ENCODE data around the gene ZSCAN21.
A peak's percentile ranks its signal among the peaks of the same experiment; 100 is the strongest.

Gene ZSCAN21

GRCh38 chr7:100075418-100075817 is 25.8 kb downstream of the ZSCAN21 start:
- no peak for DNase-seq (ENCODE audit: low read depth in 1 of 2, low spot score in 1 of 2)

GRCh38 chr7:100077205-100077604 is 27.6 kb downstream of the ZSCAN21 start:
- no peak for DNase-seq (ENCODE audit: low read depth in 1 of 2, low spot score in 1 of 2)

GRCh38 chr7:100079024-100079560 is 29.5 kb downstream of the ZSCAN21 start:
- DNase-seq (ENCODE audit: low read depth in 1 of 2, low spot score in 1 of 2), result no peak

- no peak for DNase-seq (ENCODE audit: low read depth in 1 of 2, low spot score in 1 of 2)
Measured at GRCh38 chr7:100080907-100081534, 31.4 kb downstream of the ZSCAN21 start.

- peak; percentile 93 to 98 for DNase-seq (ENCODE audit: low read depth in 1 of 2, low spot score in 1 of 2)
Measured at GRCh38 chr7:100081535-100082102, 32.0 kb downstream of the ZSCAN21 start, which contains the start of gene ZNF3. Gene ZNF3, minus strand, starts transcription at chr7:100081723. Its CDS starts 4,366 bp downstream, at chr7:100077357.

GRCh38 chr7:100082978-100083377 is 33.4 kb downstream of the ZSCAN21 start:
- DNase-seq (ENCODE audit: low read depth in 1 of 2, low spot score in 1 of 2), result no peak

GRCh38 chr7:100085515-100085914 is 35.9 kb downstream of the ZSCAN21 start:
- DNase-seq (ENCODE audit: low read depth in 1 of 2, low spot score in 1 of 2), result no peak

GRCh38 chr7:100087055-100087750 is 37.6 kb downstream of the ZSCAN21 start:
- DNase-seq (ENCODE audit: low read depth in 1 of 2, low spot score in 1 of 2), result no peak

GRCh38 chr7:100088095-100088620 is 38.6 kb downstream of the ZSCAN21 start:
- DNase-seq (ENCODE audit: low read depth in 1 of 2, low spot score in 1 of 2), result no peak

GRCh38 chr7:100088621-100089457 is 39.3 kb downstream of the ZSCAN21 start, which contains the start of gene COPS6:
Gene COPS6, plus strand, starts transcription at chr7:100088969. Its CDS starts 22 bp downstream, at chr7:100088991.
- peak; percentile 74 to 82 for DNase-seq (ENCODE audit: low read depth in 1 of 2, low spot score in 1 of 2)

GRCh38 chr7:100089458-100090196 is 40.1 kb downstream of the ZSCAN21 start:
- no peak for DNase-seq (ENCODE audit: low read depth in 1 of 2, low spot score in 1 of 2)

- DNase-seq (ENCODE audit: low read depth in 1 of 2, low spot score in 1 of 2), result no peak
Measured at GRCh38 chr7:100090527-100091410, 41.2 kb downstream of the ZSCAN21 start.

- no peak for DNase-seq (ENCODE audit: low read depth in 1 of 2, low spot score in 1 of 2)
Measured at GRCh38 chr7:100091411-100092181, 42.0 kb downstream of the ZSCAN21 start.

- no peak for DNase-seq (ENCODE audit: low read depth in 1 of 2, low spot score in 1 of 2)
Measured at GRCh38 chr7:100093054-100093453, 43.5 kb downstream of the ZSCAN21 start.

GRCh38 chr7:100093498-100093897 is 43.9 kb downstream of the ZSCAN21 start:
- DNase-seq (ENCODE audit: low read depth in 1 of 2, low spot score in 1 of 2), result no peak

GRCh38 chr7:100093925-100094486 is 44.4 kb downstream of the ZSCAN21 start:
- no peak for DNase-seq (ENCODE audit: low read depth in 1 of 2, low spot score in 1 of 2)

- DNase-seq (ENCODE audit: low read depth in 1 of 2, low spot score in 1 of 2), result no peak
Measured at GRCh38 chr7:100095289-100095688, 45.7 kb downstream of the ZSCAN21 start.

- DNase-seq (ENCODE audit: low read depth in 1 of 2, low spot score in 1 of 2), result no peak
Measured at GRCh38 chr7:100095704-100096103, 46.1 kb downstream of the ZSCAN21 start.

Measured in activated T-helper 1 cell treated with anti-CD3 and anti-CD28 coated beads, Interleukin-2, amount 50 U/mL, for 16 hours (primary cell).